Activated CD4-positive, alpha-beta T cell treated with anti-CD3 and anti-CD28 coated beads, Interleukin-2, amount 50 U/mL, for 1 hour (primary cell): Measurements from ENCODE around the gene CCDC150.
A peak's percentile ranks its signal among the peaks of the same experiment; 100 is the strongest.
"Not testable (repeated sequence)": the region's sequence is repeated elsewhere in the genome, so short reads cannot be mapped to it uniquely, and the experiment has no call there.

Experiments
- DNase-seq: peaks from one replicate; pipeline ENCODE4 v3.0.0-alpha.2; 2020

CCDC150 gene

DNA sequence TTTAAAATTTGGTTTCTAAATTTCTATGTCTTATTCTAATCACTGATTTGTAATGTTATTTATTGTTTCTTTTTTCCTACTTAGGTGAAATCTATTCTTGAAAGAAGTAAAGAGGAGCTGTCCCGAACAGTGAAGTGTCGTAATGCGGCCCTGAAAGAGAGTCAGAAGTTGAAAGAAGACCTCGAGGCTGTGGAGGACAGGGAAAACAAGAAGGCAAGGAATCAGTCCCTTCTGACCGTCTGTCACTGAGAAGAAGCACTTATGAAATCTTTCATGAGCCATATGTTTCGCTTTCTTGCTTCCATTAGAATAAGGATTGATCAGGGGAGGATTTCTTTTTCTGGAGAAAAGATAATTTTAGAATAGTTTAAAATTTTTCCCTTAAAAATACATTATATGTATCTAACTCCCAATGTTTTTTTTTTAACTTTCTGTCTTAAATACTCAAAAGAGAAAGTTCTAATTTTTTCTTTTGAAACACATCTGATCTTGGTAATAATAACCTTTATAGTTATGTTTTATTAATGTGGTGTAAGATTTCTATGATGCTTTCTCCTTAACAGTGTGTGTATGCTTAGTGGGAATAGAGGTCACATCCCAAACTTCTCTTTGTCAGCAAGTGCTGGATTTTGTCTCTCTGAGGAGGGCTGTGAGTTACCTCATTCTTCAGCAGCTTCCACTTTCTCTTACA is 79.0 kb downstream of the CCDC150 start:
- no peak for DNase-seq

DNA sequence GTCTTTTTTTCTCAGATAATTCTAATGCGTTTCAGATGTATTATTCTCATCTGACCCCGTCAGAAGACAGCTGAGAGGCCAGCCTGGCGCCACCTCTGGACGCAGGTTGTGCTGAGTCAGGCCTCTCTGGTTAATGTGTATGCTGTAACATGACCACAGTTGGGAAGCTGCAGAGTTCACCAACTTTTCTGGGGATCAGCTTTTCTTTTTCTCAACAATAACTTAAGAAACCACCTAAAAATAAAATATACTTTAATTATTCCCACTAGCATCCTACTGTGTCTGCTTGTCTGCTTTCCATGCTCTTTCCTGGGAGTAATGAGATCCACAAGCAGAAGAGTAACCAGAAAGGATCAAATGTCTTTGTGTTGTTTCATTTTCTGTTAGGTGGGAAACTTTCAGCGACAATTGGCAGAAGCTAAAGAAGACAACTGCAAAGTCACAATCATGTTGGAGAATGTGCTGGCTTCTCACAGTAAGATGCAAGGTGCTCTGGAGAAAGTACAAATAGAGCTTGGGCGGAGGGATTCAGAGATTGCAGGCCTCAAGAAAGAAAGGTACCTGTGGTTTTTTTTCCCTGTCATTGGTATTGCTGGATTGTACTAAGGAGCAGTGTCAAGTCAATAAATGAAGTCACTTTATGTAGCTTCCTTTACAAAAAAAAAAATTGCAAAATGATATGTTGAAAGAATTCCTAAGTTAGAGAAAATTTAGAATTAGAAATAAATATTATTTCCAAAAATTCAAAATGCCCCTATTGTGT is 79.8 kb downstream of the CCDC150 start:
- no peak for DNase-seq

DNA sequence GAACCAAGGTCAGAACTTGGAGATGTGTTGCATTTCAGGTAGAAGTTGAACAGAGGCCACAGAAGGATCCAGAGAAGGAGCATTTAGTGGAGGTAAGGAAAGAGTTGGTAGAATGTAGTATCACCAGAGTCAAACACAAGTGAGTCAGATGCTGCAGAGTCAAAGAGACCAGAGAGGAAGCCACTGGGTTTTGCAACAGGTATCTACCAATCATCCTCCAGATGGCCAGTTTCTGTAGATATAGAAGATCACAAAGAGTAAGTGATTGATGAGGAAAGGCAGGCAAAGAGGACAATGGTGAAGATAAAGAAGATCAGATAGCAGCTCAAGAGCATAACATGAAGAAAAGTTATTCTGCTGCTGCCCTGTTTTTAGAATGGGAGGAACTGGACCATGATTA is 84.1 kb downstream of the CCDC150 start:
- DNase-seq = no peak

DNA sequence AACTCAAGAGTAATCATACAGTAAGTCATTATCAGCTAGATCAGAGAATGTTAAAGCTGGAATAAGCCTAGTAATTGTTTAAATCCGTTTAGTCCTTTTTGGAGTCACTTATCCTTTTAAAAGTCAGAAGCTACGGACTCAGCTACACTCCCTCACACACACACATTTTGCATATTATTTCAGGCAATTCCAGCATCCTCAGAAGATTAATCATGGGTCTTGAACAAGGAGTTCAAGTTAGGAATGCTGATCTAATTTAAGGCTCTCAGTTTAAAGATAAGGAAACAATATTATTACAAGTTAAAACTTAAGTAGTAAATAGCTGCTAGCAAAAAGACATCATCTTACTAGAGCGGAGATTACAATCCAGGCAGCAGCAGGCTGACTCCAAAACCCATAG is 85.7 kb downstream of the CCDC150 start:
- DNase-seq = no peak

DNA sequence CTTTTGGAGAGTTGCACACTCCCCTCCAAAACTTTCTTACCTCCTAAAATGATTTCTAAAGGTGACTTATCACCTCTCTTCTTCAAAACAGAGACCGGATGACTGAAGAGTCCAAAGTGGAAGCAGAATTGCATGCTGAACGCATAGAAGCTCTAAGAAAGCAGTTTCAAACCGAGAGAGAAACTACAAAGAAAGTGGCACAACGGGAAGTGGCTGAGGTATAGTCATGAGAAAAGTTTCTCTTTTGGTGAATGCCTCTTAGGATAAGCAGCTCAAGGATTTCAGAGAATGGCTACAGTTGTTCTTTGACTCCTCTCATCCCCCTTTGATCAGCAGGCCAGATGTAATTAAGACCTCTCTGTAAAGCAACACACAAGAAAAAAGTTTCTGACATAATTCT is 86.4 kb downstream of the CCDC150 start:
- DNase-seq = no peak

DNA sequence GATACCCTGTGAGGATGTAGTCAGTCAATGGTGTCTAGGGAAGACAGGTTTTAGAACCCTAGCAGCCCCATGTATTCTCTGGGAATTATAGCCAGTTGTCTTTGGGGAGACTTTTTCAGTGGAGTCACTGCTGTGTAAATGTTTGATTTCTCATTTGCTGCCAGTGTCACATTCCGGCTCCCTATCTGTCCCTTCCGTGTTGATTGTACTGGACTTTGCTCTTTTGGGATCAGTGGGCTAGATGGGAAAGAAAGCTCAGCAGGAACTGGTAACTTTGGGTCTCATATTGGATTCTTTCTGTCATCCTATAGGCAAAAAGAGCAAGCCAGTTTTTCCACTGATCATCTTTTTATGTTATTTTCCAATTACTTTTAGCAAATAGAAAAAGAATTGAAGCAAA is 89.9 kb downstream of the CCDC150 start:
- no peak for DNase-seq

DNA sequence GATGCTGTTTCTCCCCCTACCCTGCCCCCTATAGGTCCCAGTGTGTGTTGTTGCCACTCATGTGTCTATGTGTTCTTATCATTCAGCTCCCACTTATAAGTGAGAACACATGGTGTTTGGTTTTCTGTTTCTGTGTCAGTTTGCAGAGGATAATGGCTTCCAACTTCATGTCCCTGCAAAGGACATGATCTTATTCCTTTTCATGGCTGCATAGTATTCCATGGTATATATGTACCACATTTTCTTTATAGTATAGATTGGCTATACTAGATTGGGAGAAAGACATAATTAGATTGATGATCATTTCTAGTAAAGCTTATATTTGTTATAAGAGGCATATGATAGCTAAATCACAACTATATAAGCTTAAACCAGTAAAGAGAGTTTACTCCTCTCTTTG is 97.1 kb downstream of the CCDC150 start:
- DNase-seq = not testable (repeated sequence)

DNA sequence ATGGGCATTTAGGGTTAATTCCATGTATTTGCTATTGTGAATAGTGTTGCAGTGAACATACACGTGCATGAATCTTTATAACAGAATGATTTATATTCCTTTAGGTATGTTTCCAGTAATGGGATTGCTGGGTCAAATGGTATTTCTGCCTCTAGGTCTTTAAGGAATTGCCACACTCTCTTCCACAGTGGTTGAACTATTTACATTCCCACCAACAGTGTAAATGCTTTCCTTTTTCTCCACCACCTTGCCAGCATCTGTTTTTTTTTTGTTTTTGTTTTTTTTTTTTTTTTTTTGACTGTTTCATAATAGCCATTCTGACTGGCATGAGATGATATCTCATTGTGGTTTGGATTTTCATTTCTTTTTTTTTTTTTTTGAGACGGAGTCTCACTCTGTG is 97.5 kb downstream of the CCDC150 start:
- no peak for DNase-seq

DNA sequence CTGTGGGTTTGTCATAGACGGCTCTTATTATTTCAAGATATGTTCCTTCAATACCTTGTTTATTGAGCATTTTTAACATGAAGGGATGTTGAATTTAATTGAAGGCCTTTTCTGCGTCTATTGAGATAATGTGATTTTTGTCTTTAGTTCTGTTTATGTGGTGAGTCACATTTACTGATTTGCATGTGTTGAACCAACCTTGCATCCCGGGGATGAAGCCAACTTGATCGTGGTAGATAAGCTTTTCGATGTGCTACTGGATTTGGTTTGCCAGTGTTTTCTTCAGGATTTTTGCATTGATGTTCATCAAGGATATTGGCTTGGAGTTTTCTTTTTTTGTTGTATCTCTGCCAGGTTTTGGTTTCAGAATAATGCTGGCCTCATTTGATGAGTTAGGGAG is 99.5 kb downstream of the CCDC150 start:
- no peak for DNase-seq

DNA sequence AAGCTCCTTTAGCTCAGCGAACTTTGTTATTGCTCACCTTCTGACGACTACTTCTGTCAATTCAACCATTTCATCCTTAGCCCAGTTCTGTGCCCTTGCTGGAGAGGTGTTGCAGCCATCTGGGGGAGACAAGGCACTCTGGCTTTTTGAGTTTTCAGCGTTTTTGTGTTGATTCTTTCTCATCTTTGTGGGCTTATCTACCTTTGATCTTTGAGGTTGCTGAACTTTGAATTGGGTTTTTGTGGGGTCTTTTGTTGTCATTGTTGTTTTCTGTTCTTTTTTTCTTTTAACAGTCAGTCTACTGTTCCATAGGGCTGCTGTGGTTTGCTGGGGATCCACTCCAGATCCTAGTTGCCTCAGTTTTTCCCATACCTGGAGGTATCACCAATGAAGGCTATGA is 102.7 kb downstream of the CCDC150 start:
- DNase-seq = no peak

DNA sequence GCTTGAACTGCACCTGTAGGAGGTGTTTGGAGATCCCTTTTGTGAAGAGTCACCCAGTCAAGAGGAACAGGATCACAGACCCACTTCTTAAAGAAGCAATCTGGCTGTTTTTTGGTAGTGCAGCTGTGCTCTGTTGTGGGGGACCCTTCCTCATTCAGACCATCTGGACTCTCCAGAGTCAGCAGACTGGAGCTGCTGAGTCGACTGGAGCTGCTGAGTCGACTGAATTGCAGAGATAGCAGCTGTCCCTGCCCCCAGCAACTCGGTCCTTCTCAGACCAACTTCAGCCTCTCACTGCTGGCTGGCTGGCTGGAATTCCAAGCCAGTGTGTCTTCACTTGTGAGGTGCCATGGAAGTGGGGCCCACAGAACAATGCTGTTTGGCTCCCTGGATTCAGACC is 103.2 kb downstream of the CCDC150 start:
- no peak for DNase-seq

DNA sequence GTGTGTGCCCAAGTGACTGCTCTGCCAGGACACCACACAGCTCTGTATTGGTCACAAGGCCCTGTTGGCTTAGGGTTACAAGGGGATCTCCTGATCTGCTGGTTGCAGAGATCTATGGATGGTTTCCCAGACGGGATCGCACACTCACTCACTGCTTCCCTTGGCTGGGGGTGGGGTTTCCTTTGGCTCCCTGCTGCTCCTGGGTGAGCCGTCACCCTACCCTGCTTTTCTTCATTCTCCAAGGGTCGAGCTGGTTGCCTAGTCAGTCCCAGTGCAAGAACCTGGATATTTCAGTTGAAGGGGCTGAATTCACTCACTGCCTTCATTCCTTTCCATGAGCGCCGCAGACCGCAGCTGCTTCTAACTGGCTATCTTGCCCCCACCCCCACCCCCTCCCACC is 103.7 kb downstream of the CCDC150 start:
- DNase-seq = no peak

DNA sequence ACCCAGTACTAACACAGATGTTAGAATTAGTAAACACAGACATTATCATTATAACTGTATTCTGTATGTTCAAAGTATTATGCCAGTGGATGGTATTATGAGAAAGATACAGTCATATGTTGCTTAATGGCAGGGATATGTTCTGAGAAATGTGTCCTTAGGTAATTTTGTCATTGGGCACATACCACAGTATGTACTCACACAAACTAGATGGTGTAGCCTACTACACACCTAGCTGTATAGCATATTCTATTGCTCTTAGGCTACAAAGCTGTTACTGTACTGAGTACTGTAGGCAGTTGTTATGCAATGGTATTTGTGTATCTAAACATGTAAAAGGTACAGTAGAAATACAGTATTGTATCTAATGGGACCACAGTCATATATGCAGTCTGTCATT is 106.2 kb downstream of the CCDC150 start:
- DNase-seq = no peak

DNA sequence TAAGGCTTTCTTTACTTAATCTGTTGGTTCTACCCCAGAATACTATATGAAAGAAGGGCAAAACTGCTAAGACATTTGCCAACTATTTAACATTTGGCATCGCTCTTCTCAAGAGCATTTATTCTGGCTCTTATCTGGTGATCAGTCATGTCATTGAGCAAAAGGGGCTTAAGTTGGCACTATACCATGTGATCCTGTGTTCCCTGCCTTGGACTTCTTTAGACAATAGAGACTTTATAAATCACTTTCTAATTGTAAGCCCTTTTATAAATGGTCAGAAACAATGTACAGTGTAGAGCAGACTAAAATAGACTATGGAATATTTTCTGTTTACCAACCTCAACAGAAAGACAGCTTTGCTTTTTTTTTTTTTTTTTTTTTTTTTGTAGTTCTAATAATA is 107.9 kb downstream of the CCDC150 start:
- no peak for DNase-seq

DNA sequence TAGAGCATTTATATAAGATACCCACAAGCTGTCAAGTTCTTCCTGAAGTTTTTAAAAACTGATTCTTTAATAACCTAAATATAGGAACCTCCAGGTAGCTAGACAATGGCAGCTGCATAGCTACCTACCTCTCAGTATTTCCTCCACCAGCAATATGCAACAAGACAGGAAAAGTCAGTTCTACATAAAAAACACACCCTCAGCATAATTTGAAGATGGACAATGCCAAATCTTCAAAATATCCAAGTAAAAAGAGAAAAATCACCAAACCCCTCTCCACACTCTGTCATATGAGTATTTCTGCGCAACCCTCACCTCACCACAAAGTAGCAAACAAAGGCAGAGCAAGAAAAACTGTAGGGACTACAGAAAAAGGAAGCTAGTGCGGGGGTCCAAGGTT is 108.6 kb downstream of the CCDC150 start:
- no peak for DNase-seq

DNA sequence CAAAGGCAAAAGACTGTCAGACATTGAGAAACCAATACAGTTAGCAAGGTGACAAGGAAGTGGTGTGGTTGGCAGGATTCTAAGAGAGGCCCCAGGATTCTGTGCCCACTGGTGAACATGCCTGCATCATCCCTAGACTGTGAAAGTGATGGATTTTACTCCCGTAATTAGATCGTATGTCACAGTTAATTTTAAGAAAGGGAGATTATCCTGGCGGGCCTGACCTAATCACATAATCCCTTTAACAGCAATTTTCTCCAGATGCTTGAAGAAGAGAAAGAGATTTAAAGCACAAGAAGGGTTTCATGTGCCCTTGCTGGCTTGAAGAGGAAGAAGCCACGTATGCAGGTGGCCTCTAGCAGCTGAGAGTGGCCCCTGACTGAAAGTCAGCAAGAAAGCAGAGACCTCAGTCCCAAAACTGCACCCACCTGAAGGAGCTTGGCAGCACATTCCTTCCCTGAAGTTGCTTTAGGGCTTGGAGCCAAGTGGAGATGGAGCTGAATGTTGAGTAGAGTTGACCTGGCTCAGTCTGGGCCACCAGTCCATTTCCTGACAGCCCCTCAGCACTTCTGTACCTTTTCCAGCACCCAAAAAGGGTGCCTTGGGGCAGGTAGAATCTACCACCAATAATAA is 110.9 kb downstream of the CCDC150 start:
- DNase-seq = no peak

DNA sequence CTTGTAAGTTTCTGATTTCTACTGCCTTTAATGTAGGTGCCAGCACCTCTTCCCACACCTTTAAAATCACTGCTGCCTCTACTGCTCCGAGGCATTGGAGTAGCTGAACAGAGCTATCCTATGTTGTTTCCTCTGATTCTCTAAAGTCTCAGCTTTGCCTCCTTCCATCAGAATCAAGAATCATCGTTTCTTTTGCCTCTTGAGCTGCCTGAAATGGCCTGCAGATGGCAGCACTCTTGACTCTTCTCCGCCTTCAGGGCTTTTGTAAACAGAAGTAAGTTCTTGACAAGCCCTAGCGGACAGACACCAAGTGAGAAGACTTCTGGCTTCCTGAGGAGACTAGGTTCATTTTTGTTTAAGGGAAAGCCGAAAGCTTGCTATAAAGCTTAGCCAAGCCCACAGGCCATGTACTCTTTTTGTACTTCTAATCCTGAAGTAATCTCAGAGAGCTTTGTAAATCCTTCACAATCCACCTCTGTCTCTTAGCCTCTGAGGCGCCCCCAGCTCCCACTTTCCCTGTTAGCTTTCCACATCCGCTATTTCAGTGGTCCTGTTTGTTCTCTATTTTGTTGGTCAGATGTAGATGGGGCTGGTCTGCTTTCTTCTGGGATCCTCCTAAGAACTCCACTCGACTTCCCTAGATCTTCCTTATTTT is 111.6 kb downstream of the CCDC150 start:
- DNase-seq = peak; percentile 58

DNA sequence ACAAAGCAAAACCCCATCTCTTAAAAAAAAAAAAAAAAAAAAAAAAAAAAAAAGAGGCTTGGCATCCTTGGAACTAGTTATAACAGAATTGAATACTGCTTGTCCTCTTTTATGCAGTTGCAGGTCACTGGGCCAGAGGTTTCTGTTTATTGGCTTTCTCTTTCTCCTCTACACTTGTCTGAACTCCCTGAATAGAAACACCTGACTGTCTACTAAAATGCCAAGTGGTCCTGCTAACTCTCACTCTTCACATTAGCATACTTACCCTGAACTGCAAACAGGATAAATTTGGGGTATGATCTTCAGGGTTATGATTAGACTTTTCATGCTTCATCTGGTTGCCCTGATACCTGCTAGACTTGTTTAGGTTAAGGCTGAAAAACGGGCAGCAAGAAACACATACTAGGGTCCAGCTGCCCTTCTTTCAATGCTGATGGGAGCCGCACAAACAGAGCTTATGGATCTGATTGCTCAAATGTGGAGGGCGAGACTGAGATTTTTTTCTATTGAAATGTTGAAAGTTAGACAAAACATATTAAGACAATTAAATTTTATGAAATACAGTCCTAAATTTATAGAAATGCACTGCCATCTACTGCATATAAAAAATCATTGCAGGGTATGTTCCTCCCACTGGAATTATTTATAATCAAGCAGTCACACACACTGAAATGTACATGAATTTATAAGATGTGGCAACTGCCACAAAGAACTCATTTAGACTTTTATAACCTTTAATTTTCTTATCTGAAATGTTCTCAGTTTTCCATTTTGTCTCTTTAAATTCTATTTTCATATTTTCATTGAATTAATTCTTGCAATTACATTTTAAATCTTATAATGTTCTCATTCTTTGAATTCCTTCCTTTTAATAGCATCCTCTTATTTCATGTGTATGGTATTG is 119.2 kb downstream of the CCDC150 start:
- DNase-seq = no peak

DNA sequence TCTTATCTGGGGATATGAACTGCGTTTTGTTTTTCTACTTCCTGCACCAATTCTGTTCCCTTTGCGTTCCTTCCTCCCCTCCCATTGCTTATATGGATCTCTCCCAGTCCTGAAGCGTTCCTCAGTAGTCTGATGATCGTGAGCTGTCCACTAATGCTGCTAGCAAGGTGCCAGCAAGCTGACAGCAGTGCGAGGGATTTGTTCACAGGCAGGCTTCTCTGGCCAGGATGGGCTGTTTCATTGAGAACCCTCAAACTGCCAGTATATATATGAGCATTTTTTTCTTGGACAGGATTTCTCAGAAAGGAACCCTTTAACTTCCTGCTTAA is 119.8 kb downstream of the CCDC150 start:
- DNase-seq = no peak

DNA sequence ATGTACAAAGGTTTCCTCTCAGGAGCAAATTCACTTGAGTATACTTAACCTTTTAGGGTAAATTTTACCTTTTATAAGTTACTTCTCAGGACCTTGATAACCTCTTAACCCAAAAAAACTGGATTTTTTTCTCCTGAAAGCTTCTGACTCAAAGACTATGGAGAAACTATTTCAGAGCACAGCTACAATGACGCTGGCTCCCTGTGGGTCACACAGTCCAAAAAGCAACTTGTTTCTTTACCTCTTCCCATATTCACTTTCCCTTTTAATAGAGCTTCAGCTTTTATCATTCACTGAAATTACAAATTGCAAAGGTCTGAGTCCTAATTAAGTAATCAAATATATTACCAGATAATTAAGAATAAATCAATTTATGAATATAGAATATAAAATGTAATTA is 127.6 kb downstream of the CCDC150 start:
- no peak for DNase-seq
